HepG2 (cell line): ENCODE data around the gene LHFPL6. TPM values are rescaled to one million over a fixed set of nuclear protein-coding genes. Genes with fewer than 3 reads are reported as not detected.

Experiments
- FOXK2 ChIP-seq: fragments of 450-650 bp; IDR thresholded peaks from 2 replicates; pipeline ENCODE4 v1.6.1; 2016
- ZBED4 ChIP-seq: sonication (generic); formaldehyde crosslinking; IDR thresholded peaks from 2 replicates; pipeline ENCODE4 v1.4.0; 2020; ENCODE audit warnings: missing genetic modification reagents, borderline replicate concordance
- ZBTB1 ChIP-seq: sonication (generic); formaldehyde crosslinking; IDR thresholded peaks from 2 replicates; pipeline ENCODE4 v1.4.0; 2020; ENCODE audit warnings: missing genetic modification reagents, borderline replicate concordance
- ZFY ChIP-seq: sonication (generic); formaldehyde crosslinking; IDR thresholded peaks from 2 replicates; pipeline ENCODE4 v1.4.0; 2020; ENCODE audit warnings: missing genetic modification reagents
- ZNF251 ChIP-seq: sonication (generic); formaldehyde crosslinking; IDR thresholded peaks from 2 replicates; pipeline ENCODE4 v1.9.0; 2021; ENCODE audit warnings: mild to moderate bottlenecking, missing genetic modification reagents
- polyA plus RNA-seq, 8 experiments: library from polyadenylated mRNA; depleted of rRNA in 3 of 8; stranded (reverse) in 7 of 8; unstranded in 1 of 8; fragments of >200 nt; fragmentation: Illumina TruSeq in 4 of 8; extraction: Trizol in 4 of 8; gene quantifications; 2 replicates each; pipeline versions ENCODE4 v1.2.1 to v1.2.3, GENCODE V29; 2011 to 2016; ENCODE audit warnings: low read depth in 4 of 8, missing spikeins in 1 of 8, mixed read lengths in 1 of 8; ENCODE audit not compliant: insufficient read depth in 1 of 8
- total RNA-seq, 5 experiments: library from RNA; depleted of rRNA; stranded (reverse); fragments of >200 nt; fragmentation: Illumina TruSeq; extraction: Trizol; gene quantifications; 2 replicates each; pipeline ENCODE4 v1.2.3, GENCODE V29; 2016; ENCODE audit warnings: low read depth in 1 of 5
- TF ChIP-seq, protein P1 (sequence below): sonication (generic); formaldehyde crosslinking; IDR thresholded peaks from 2 replicates; pipeline ENCODE4 v1.4.0; 2020; ENCODE audit warnings: missing genetic modification reagents
- TF ChIP-seq, protein P2 (sequence below): sonication (generic); formaldehyde crosslinking; IDR thresholded peaks from 2 replicates; pipeline ENCODE4 v1.5.0; 2020; ENCODE audit warnings: mild to moderate bottlenecking, low read depth, missing genetic modification reagents, borderline replicate concordance

LHFPL6 gene
- total and polyA plus RNA-seq, 2 of the 13 experiments (the other 11 are each of a cell fraction or from before 2014, with no cell fraction given) = not detected

- no peak for TF ChIP-seq ZBED4 (CRISPR knock-in tag)
- TF ChIP-seq, protein P1, sequence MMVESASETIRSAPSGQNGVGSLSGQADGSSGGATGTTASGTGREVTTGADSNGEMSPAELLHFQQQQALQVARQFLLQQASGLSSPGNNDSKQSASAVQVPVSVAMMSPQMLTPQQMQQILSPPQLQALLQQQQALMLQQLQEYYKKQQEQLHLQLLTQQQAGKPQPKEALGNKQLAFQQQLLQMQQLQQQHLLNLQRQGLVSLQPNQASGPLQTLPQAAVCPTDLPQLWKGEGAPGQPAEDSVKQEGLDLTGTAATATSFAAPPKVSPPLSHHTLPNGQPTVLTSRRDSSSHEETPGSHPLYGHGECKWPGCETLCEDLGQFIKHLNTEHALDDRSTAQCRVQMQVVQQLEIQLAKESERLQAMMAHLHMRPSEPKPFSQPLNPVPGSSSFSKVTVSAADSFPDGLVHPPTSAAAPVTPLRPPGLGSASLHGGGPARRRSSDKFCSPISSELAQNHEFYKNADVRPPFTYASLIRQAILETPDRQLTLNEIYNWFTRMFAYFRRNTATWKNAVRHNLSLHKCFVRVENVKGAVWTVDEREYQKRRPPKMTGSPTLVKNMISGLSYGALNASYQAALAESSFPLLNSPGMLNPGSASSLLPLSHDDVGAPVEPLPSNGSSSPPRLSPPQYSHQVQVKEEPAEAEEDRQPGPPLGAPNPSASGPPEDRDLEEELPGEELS (CRISPR knock-in tag) = no peak
- TF ChIP-seq ZNF251 (CRISPR knock-in tag) = no peak
- TF ChIP-seq ZFY = no peak
- TF ChIP-seq, protein P2, sequence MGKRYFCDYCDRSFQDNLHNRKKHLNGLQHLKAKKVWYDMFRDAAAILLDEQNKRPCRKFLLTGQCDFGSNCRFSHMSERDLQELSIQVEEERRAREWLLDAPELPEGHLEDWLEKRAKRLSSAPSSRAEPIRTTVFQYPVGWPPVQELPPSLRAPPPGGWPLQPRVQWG = no peak
- no peak for TF ChIP-seq ZBTB1 (CRISPR knock-in tag)
- TF ChIP-seq FOXK2 = no peak
- TF ChIP-seq, all 625 proteins: peak for 0
Observed at GRCh38 chr13:39587939-39588338, 15.1 kb downstream of the LHFPL6 start (continued).
